IMR-90 (cell line): ENCODE measurements around the gene EYS.

Experiments
- BHLHE40 ChIP-seq: fragments of 150-350 bp; IDR thresholded peaks from 2 replicates; pipeline ENCODE4 v1.6.1; 2016; ENCODE audit warnings: mild to moderate bottlenecking, low read depth, low read length
- CEBPB ChIP-seq: IDR thresholded peaks from 2 replicates; pipeline ENCODE4 v1.6.1; 2012; ENCODE audit warnings: low read depth, low read length, improper control_type of control experiment
- CHD1 ChIP-seq: IDR thresholded peaks from 2 replicates; pipeline ENCODE4 v1.6.1; 2012; ENCODE audit warnings: low read depth, low read length, improper control_type of control experiment
- CTCF ChIP-seq: conservative IDR thresholded peaks from 2 replicates; pipeline ENCODE4 v1.5.1; 2012; ENCODE audit warnings: mild to moderate bottlenecking, low read depth, low read length, improper control_type of control experiment
- MAFK ChIP-seq: IDR thresholded peaks from 2 replicates; pipeline ENCODE4 v1.6.1; 2012; ENCODE audit warnings: low read depth, low read length, improper control_type of control experiment
- MAZ ChIP-seq: IDR thresholded peaks from 2 replicates; pipeline ENCODE4 v1.6.1; 2012; ENCODE audit warnings: low read depth, mild to moderate bottlenecking, low read length, improper control_type of control experiment, moderate library complexity, borderline replicate concordance
- POLR2A ChIP-seq: IDR thresholded peaks from 2 replicates; pipeline ENCODE4 v1.6.1; 2012; ENCODE audit warnings: mild to moderate bottlenecking, low read depth, low read length
- RAD21 ChIP-seq: IDR thresholded peaks from 2 replicates; pipeline ENCODE4 v1.6.1; 2012; ENCODE audit warnings: low read length, improper control_type of control experiment
- RFX5 ChIP-seq: IDR thresholded peaks from 2 replicates; pipeline ENCODE4 v1.8.0; 2012; ENCODE audit warnings: low read depth, mild to moderate bottlenecking, low read length, moderate library complexity
- SMC3 ChIP-seq: fragments of 150-350 bp; IDR thresholded peaks from 2 replicates; pipeline ENCODE4 v1.6.1; 2016; ENCODE audit warnings: low read depth, mild to moderate bottlenecking, antibody characterized with exemption, low read length, moderate library complexity

DNA sequence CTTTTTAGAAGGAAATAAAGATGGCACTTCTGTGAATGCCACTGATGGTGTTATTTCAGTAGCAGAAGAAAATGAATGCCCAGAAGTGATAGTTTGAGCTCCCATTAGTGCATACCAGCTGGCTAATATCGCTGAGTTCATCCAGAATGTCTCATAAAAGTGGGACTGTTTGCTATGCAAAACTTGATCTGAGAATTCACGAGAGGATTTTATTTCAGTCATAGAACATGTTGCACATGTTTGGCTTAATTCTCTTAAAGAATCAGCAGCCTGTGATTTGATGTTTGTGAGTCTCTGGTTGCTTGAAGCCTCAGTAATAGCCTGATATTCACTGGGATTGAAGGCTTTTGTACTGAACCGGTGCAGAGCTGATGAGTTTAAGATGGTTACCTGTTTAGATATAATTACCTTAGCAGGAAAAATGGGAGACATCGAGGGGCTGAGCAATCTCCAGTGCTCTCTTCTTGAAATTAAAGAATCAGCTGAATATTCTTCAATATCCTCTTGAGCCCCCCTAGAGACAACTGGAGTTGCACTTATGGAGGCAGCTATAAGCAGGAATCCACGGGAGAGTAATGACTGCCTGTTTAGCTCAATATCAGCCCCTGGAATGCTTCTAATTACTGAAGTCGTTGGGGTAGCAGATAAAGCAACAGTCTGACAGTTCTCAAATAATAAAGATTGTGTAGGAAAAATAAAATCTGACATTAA is 1115.9 kb downstream of the EYS start:
- TF ChIP-seq POLR2A: no peak
- TF ChIP-seq MAFK: no peak
- no peak for TF ChIP-seq MAZ
- TF ChIP-seq RAD21: no peak
- no peak for TF ChIP-seq CTCF
- TF ChIP-seq CHD1: no peak
- no peak for TF ChIP-seq RFX5
- TF ChIP-seq BHLHE40: no peak
- TF ChIP-seq CEBPB: no peak
- no peak for TF ChIP-seq SMC3
